GM19372 (cell line): ENCODE results near the gene SPAG17.
"Not testable (repeated sequence)": the region's sequence is repeated elsewhere in the genome, so short reads cannot be mapped to it uniquely, and the experiment has no call there.

Source experiments
- ATAC-seq: cut with Tn5 transposase; IDR thresholded peaks from one replicate; pipeline ENCODE4 v1.9.1; 2021; ENCODE audit warnings: mild to moderate bottlenecking, low read depth, moderate library complexity; ENCODE audit not compliant: unreplicated experiment

SPAG17 gene

GRCh38 chr1:117922717-117923116 is 262.3 kb downstream of the SPAG17 start:
- ATAC-seq, result not testable (repeated sequence)

- no peak for ATAC-seq
Measured at GRCh38 chr1:117921991-117922390, 263.0 kb downstream of the SPAG17 start.

GRCh38 chr1:117919376-117919775 is 265.7 kb downstream of the SPAG17 start:
- no peak for ATAC-seq

- ATAC-seq, result no peak
Measured at GRCh38 chr1:117911051-117911450, 274.0 kb downstream of the SPAG17 start.

GRCh38 chr1:117905019-117905418 is 280.0 kb downstream of the SPAG17 start:
- ATAC-seq, result no peak

- no peak for ATAC-seq
Measured at GRCh38 chr1:117904485-117904884, 280.5 kb downstream of the SPAG17 start.
